HG03520 (cell line): ENCODE results near the gene CLCN7.
"Not testable (repeated sequence)": the region's sequence is repeated elsewhere in the genome, so short reads cannot be mapped to it uniquely, and the experiment has no call there.

Experiments
- ATAC-seq: cut with Tn5 transposase; IDR thresholded peaks from one replicate; pipeline ENCODE4 v1.9.1; 2021; ENCODE audit warnings: mild to moderate bottlenecking, moderate library complexity; ENCODE audit not compliant: unreplicated experiment

Gene CLCN7

GRCh38 chr16:1488619-1489018, 13.8 kb upstream of the CLCN7 start, which contains the start of gene PTX4:
PTX4 (minus strand) TSS chr16:1488944; CDS start chr16:1488909, 35 bp downstream.
- no peak for ATAC-seq

GRCh38 chr16:1488054-1488601, 13.3 kb upstream of the CLCN7 start:
- no peak for ATAC-seq

- ATAC-seq, result no peak
These were observed 12.7 kb upstream of the CLCN7 start for GRCh38 chr16:1487395-1488053.

GRCh38 chr16:1486551-1487390, 11.9 kb upstream of the CLCN7 start:
- ATAC-seq, result no peak

GRCh38 chr16:1485847-1486496, 11.1 kb upstream of the CLCN7 start:
- ATAC-seq, result no peak

GRCh38 chr16:1481906-1482835, 7.3 kb upstream of the CLCN7 start:
- no peak for ATAC-seq

- not testable (repeated sequence) for ATAC-seq
These were observed 4.1 kb upstream of the CLCN7 start for GRCh38 chr16:1478937-1479336.

- ATAC-seq, result no peak
These were observed 2.2 kb upstream of the CLCN7 start for GRCh38 chr16:1477033-1477432.

GRCh38 chr16:1475552-1476114, 805 bp upstream of the CLCN7 start:
- ATAC-seq, result no peak

GRCh38 chr16:1474082-1474795, 589 bp downstream of the CLCN7 start:
- peak; percentile 5 for ATAC-seq

- no peak for ATAC-seq
These were observed 1.9 kb downstream of the CLCN7 start for GRCh38 chr16:1472974-1473373.

- no peak for ATAC-seq
These were observed 3.1 kb downstream of the CLCN7 start for GRCh38 chr16:1471569-1472194.

GRCh38 chr16:1470481-1471251, 4.2 kb downstream of the CLCN7 start:
- ATAC-seq, result no peak

- no peak for ATAC-seq
These were observed 5.1 kb downstream of the CLCN7 start for GRCh38 chr16:1469693-1470201.

- ATAC-seq, result not testable (repeated sequence)
These were observed 5.7 kb downstream of the CLCN7 start for GRCh38 chr16:1469141-1469540.

- no peak for ATAC-seq
These were observed 6.4 kb downstream of the CLCN7 start for GRCh38 chr16:1468426-1468810.

GRCh38 chr16:1466968-1467521, 7.8 kb downstream of the CLCN7 start:
- ATAC-seq, result no peak

- no peak for ATAC-seq
These were observed 8.8 kb downstream of the CLCN7 start for GRCh38 chr16:1466054-1466453.
